Coronary artery (tissue), 2 donors: ENCODE measurements around the gene PER2.
"Not testable (repeated sequence)": the region's sequence is repeated elsewhere in the genome, so short reads cannot be mapped to it uniquely, and the experiment has no call there.

Experiments
- DNase-seq: peaks from one replicate; pipeline ENCODE4 v3.0.0-alpha.2; 2017; ENCODE audit warnings: low spot score
- H3K27ac ChIP-seq, 2 donors: fragments of 200-600 bp; sonication (generic); one replicate each; pipeline ENCODE4 v1.5.1; 2016 to 2019
- H3K4me3 ChIP-seq: fragments of 200-600 bp; sonication (generic); 2 replicates; pipeline ENCODE4 v1.5.1; 2016; ENCODE audit warnings: mild to moderate bottlenecking, moderate library complexity
- TF ChIP-seq, protein P1 (sequence below): fragments of 200-600 bp; sonication (generic); IDR thresholded peaks from one replicate; pipeline ENCODE4 v1.5.1; 2019; ENCODE audit warnings: antibody characterized with exemption

Gene PER2

GRCh38 chr2:238287737-238288649 is at the start of gene PER2:
TSS of gene PER2 (minus strand) at chr2:238288610. CDS start at chr2:238277936, 10,674 bp downstream.
- TF ChIP-seq, protein P1, sequence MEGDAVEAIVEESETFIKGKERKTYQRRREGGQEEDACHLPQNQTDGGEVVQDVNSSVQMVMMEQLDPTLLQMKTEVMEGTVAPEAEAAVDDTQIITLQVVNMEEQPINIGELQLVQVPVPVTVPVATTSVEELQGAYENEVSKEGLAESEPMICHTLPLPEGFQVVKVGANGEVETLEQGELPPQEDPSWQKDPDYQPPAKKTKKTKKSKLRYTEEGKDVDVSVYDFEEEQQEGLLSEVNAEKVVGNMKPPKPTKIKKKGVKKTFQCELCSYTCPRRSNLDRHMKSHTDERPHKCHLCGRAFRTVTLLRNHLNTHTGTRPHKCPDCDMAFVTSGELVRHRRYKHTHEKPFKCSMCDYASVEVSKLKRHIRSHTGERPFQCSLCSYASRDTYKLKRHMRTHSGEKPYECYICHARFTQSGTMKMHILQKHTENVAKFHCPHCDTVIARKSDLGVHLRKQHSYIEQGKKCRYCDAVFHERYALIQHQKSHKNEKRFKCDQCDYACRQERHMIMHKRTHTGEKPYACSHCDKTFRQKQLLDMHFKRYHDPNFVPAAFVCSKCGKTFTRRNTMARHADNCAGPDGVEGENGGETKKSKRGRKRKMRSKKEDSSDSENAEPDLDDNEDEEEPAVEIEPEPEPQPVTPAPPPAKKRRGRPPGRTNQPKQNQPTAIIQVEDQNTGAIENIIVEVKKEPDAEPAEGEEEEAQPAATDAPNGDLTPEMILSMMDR, result no peak
- Histone ChIP-seq H3K4me3 (peak within 1 kb of the TSS; percentile 84), H3K27ac (peak within 1 kb of the TSS; percentile 90 to 94)
- peak; percentile 88 for DNase-seq

DNA sequence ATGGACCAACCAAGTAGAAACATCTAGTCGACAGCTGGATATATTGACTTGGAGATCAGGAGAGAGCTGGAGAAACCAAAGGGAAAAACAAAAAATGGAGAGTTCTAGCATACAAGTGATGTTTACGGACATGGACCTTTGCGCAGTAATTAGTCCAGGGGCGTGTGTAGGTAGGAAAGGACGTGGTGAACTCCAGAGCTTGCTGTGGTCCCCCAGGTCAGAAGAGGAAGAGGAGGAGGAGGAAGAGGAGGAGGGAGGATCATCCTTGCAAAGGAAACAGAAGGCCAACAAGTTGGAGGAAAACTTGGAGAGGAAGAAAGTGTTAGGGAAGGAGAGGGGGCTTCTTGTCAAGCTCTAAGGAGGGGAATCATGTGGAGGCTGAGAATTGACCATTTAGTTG is 49.4 kb upstream of the PER2 start:
- DNase-seq, result no peak
- H3K27ac ChIP-seq, result no peak overlapping the region
- TF ChIP-seq, protein P1, result no peak
- no peak overlapping the region for H3K4me3 ChIP-seq

GRCh38 chr2:238336793-238337444 is 48.5 kb upstream of the PER2 start:
- TF ChIP-seq, protein P1, result no peak
- DNase-seq, result no peak
- no peak overlapping the region for H3K4me3 ChIP-seq
- no peak overlapping the region for H3K27ac ChIP-seq

DNA sequence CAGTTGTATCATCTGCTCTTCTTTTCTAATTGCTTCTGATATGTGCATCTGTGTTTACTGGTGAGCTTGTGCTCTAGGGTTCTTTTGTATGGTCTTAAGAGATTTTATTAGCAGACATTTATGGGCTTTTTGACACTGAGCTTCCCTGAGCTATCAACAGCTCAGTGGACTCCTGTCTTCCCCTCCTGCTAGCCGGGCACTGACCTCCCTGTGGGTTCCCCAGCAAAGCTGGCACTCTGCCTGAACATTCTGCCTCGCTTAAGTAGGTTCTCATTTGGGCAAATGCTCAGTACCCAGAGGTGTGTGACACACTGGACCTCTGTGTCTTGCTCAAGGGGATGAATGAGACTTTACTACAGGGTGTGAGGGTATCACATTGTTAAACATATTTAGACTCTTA is 47.7 kb upstream of the PER2 start:
- TF ChIP-seq, protein P1, result no peak
- DNase-seq, result no peak
- H3K4me3 ChIP-seq, result no peak overlapping the region
- no peak overlapping the region for H3K27ac ChIP-seq

DNA sequence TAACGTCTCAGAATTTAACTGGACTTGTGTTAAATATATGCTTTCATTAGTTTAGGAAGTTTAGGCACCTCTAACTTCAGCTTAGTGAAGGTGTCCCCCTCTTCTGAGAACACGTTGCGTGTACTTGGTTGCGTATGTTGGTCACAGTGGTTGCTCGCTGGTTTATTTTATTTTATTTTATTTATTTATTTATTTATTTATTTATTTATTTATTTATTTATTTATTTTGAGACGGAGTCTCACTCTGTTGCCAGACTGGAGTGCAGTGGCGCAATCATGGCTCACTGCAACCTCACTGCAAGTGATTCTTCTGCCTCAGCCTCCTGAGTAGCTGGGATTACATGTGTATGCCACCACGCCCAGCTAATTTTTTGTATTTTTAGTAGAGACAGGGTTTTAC is 47.2 kb upstream of the PER2 start:
- H3K4me3 ChIP-seq, H3K27ac ChIP-seq, DNase-seq: not testable (repeated sequence)

DNA sequence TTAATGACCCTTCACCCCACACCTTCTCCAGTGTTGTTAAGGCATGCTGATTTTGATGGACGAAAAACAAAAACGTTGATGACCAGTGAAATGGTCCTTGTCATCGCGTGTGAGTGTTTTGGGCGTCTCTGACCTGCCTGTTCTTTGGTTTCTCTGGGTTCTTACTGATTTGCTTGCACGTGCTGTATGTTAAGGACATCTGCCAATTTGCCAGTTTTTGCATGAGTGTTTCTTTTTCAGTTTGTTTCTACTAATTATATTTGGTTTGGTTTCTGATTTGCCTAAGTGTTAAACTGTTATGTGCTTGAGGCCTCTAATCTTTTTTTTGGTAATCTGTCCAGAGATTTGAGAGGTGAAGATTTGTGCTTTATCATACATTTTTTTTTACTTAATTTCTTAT is 46.5 kb upstream of the PER2 start:
- TF ChIP-seq, protein P1, result no peak
- no peak for DNase-seq
- no peak overlapping the region for H3K27ac ChIP-seq
- H3K4me3 ChIP-seq, result no peak overlapping the region

DNA sequence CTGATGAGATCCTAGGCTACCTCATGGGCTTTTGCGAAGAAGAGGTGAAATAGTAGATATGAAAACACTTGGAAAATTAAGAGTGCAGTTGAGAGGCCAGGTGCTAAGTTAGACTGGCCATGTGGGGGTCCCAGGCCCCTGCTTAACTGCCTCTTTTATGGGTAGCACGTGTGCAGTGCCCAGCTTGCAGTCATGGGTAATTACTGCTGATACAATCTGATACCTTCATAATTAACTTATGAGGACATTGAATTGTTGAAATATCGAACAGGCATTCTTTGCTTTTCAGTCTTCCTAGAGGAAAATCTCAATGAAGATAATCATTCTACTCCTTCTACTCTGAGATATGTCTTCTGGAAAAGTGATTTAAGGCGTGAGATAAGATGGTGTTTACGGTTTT is 43.5 kb upstream of the PER2 start:
- Histone ChIP-seq H3K27ac (no peak overlapping the region), H3K4me3 (no peak overlapping the region)
- TF ChIP-seq, protein P1, result no peak
- DNase-seq, result no peak
